CD4-positive, alpha-beta T cell treated with Interleukin-15 for 1 hour (primary cell): ENCODE measurements around the gene KRT7.
A peak's percentile ranks its signal among the peaks of the same experiment; 100 is the strongest.

Experiments
- DNase-seq: peaks from one replicate; pipeline ENCODE4 v3.0.0-alpha.2; 2020

The KRT7 gene

DNA sequence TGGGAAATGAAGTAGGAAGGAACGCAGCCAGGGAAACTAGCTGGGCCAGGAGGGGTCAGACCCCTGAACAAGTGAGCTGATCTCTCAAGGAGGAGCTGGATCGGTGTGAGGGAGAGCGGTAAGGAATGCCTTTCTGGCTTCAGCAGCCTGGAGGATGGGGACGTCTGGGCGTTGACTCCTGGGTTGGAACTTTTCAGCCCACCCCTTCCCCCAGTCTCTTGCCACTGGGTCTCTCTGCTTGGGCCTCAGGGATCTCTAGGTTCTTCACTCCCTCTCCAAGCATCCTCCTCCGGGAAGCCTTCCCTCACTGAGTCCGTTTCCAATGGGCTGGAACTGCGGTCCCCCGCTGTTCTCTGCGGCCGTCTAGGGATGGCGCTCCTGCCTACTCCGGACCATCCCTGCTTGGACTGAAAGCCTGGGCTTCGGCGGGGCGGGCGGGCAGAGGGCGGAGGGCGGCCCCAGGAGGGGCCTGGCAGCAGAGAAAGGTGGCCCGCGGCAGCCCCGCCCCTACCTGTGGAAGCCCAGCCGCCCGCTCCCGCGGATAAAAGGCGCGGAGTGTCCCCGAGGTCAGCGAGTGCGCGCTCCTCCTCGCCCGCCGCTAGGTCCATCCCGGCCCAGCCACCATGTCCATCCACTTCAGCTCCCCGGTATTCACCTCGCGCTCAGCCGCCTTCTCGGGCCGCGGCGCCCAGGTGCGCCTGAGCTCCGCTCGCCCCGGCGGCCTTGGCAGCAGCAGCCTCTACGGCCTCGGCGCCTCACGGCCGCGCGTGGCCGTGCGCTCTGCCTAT is at the start of gene KRT7:
KRT7 (plus strand) TSS at position 570 of the 788 bp plus-strand sequence; CDS start at position 624, 54 bp downstream.
- no peak for DNase-seq

DNA sequence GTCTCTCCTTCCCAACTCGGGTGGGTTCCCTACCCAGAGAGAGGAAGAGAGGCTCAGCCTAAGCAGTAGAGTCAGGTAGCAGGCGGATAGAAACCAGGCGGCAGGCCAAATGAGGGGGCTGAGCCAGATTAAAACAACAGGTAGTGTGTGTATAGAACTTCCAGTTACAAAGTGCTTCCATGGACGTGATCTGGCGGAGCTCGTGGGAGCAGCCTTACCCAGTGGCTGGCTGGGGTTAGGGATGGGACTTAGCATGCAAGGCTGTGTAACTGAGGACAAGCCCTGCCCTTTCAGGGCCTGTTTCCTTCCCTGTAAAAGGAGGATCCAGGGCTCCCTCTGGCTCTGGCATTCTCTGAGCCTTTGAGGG is 49.5 kb upstream of the KRT7 start:
- DNase-seq = no peak

DNA sequence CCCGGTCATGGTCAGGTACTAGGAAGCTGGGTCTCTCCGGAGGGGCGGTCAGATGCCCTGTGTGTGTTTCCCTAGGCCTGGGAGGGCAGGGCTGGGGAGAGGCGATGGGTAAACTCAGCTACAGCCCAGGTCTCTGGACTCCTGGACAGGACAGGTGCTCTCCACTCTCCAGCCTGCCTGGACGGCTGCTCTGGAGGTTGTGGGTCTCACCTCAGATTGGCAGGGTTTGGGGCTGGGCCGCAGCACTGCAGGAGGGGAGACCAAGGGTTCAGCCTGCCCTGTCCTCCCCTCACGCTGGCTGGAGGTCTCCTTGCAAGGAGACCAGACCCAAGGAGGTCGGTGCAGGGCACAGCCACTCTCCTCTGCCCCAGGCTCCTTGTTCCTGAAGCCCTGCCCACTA is 49.1 kb upstream of the KRT7 start:
- DNase-seq = no peak

GRCh38 chr12:52184813-52185212 is 48.2 kb upstream of the KRT7 start:
- DNase-seq = no peak

- no peak for DNase-seq
Measured at GRCh38 chr12:52185400-52185967, 47.6 kb upstream of the KRT7 start.

- DNase-seq = no peak
Measured at GRCh38 chr12:52186118-52186840, 46.8 kb upstream of the KRT7 start.

- DNase-seq = no peak
Measured at GRCh38 chr12:52187206-52187605, 45.8 kb upstream of the KRT7 start.

DNA sequence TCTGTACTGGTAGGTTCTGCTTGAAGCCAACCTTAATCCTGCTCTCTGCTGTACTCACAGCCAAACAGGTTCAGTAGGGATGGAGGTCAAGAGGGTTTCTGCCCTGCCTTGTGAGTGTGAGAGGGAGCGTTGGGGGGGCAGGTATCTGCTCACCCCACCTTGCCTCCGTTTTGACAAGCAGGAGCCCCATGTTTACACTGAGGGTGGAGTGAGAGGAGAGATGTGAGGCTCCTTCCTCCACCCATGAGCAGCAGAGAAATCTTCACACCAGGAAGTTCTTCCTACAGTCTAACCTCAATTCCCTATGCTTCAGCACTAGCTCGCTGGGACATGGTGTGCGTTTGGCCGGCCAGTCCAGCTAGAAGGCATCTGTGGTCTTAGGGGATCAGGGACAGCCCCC is 45.4 kb upstream of the KRT7 start:
- DNase-seq = no peak

GRCh38 chr12:52188658-52189057 is 44.4 kb upstream of the KRT7 start:
- DNase-seq = no peak

- DNase-seq = no peak
Measured at GRCh38 chr12:52189376-52190174, 43.5 kb upstream of the KRT7 start.

- DNase-seq = no peak
Measured at GRCh38 chr12:52190860-52191729, 41.9 kb upstream of the KRT7 start.

- DNase-seq = peak; percentile 54
Measured at GRCh38 chr12:52191841-52192791, 40.9 kb upstream of the KRT7 start, which contains the start of gene KRT80. Gene KRT80, minus strand, starts transcription at chr12:52192014. Its CDS starts 112 bp downstream, at chr12:52191902.

DNA sequence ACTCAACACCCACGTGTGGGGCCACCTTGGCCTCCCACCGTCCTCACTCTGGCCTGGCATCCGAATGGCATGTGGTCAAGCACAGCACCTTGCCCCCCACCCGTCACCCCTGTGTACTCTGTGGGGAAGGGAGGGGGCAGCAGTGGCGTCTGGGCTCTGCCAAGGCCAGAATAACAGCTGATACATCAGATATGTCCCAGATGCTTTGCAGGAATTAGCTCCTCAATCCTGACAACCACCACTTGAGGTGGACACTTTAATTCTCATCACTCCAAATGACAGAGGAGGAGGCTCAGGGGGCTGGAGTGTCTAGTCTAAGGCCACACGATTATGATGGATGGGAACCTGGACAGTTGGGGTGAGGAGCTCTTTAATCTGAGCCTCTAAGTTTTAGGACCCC is 39.5 kb upstream of the KRT7 start:
- DNase-seq = no peak

DNA sequence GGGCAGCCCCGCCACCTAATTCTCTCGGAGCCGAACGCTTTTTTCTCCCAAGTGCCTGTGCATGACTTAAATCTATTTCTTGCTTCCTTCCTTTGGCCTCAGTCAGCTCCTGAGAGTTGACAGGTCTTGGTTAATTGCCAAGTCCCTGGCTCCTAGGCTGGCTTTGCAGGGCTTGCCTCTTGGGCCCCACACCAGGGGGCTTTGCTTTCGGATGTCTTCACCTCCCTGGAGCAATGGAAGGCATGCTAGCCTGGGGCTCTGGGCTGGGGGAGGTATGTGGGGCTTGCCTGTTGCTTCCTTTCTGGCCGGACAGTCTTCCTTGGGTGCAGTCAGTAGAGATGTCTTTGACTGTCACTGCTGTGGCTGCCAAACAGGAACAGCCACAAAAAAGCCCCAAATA is 39.1 kb upstream of the KRT7 start:
- DNase-seq = no peak

- DNase-seq = no peak
Measured at GRCh38 chr12:52195065-52195730, 37.8 kb upstream of the KRT7 start.

DNA sequence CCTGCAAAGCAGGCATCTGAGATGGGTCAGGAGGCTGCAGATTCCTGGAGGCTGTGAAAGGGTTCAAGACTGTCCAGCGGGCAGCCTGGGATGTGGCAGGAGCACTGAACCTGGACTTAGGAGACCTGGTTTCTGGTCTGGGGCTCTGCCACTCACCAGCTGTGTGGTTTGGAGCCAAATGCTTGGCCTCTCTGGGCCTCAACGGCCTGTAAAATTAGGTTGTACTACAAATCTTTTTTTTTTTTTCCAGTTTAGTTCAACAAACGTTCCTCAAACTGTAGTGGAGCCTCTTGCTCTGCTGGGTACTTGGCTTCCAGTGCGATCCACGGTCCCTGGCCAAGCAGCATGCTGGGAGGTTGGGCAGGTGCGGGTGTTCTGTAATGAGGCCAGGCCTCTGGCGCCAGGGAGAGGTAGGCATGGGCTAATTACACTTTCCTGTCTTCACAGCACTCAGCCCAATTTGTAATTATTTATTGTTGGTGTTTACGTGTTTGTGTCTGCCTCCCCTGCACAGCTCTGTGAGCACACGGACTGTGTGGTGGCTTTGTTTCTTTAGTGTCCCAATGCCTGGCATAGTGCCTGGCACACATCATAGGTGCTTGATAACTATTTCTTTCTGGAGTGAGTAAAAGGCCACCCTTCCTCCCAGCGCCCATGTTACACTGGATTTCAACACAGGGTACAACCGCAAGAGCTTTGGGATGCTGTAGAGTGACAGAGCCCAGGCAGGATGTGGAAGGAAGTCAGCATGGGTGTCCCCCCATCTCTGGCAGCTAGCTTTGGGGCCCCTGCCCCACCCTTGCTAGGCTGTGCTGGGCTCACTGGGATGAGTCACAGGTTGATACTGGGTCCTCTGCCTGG is 35.4 kb upstream of the KRT7 start:
- peak; percentile 82 for DNase-seq

GRCh38 chr12:52198454-52199215 is 34.4 kb upstream of the KRT7 start:
- no peak for DNase-seq

DNA sequence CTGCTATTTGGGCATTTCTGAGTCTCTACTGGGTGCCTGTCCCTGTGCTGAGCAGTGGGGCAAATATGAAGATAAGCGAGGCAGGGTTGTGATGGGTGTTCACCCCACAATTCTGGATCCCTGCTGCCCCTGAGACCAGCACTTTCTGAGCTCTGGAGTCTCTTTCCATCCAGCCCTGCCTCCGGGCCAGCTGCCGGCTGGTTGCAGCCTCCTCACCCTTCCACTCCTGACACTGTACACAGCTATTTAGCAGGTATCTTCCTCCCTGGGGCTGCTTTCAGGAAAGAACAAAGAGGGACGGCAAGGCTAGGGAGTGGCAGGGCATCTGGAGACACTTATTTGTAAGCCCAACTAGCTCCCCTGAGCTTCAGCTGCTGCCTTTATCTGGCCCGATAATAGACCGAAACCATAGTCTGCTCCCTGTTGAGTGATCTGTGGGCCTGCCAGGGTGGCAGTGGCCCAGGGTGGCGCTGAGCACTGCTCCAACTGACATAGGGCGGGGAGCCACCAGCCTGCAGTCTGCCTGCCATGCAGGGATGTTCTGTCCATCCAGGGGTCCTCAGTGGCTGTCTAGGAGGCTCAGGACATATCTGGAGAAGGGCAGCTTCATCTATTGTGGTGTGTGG is 33.6 kb upstream of the KRT7 start:
- DNase-seq = no peak
